ENCODE data around the gene ELAVL3. TPM values are rescaled to one million over a fixed set of nuclear protein-coding genes. Genes with fewer than 3 reads are reported as not detected.

Gene ELAVL3
- total and polyA plus RNA-seq, 2 of the 4 experiments (the other 2 are of a cell fraction), result not detected

- Histone ChIP-seq H3K18ac (ENCODE audit: low read depth, low read length) (no peak overlapping the region), H3K27ac (ENCODE audit: insufficient read depth, low read length) (no peak overlapping the region), H2BK20ac (ENCODE audit: low read depth, low read length) (no peak overlapping the region), H3K9me3 (ENCODE audit: control insufficient read depth, insufficient read depth, low read length) (no peaks in the 10 kb centered on the region), H3K23ac (ENCODE audit: low read depth, low read length) (no peak overlapping the region), H3K9ac (ENCODE audit: low read depth, low read length) (no peak overlapping the region), H4K20me1 (ENCODE audit: insufficient read depth, low read length) (peaks cover 4% of the 10 kb centered on the region; the same call in 1 of the 2 replicates), H3K4me3 (ENCODE audit: insufficient read depth, low read depth, low read length) (no peak overlapping the region), H2BK120ac (ENCODE audit: low read depth, low read length) (no peak overlapping the region), H3K9me1 (ENCODE audit: insufficient read depth, low read length) (no peaks in the 10 kb centered on the region), H3K27me3 (ENCODE audit: control insufficient read depth, insufficient read depth, low read length) (no peaks in the 10 kb centered on the region), H2AFZ (replicated peaks; ENCODE audit: low read length, poor library complexity) (no peak overlapping the region), H2AK5ac (ENCODE audit: low read depth, low read length) (no peak overlapping the region), H3K4ac (ENCODE audit: low read depth, low read length) (no peak overlapping the region), H4K5ac (ENCODE audit: low read depth, low read length) (no peak overlapping the region), H3K4me1 (ENCODE audit: control insufficient read depth, insufficient read depth, low read length) (no peaks in the 10 kb centered on the region; the same call in 1 of the 2 replicates), H3K79me1 (ENCODE audit: low read depth in 1 of 2, low read length in 2 of 2) (peaks cover 0 to 7% of the 10 kb centered on the region in 2 experiments; a peak in 1 of 4 replicates), H3K36me3 (ENCODE audit: control insufficient read depth, insufficient read depth, low read length) (peaks cover 51% of the 10 kb centered on the region), H4K8ac (ENCODE audit: low read depth in 2 of 2, low read length in 2 of 2) (no peak overlapping the region), H3K14ac (replicated peaks; ENCODE audit: low read depth, low read length) (no peak overlapping the region), H2BK5ac (ENCODE audit: low read depth, low read length, poor library complexity, severe bottlenecking) (no peak overlapping the region), H4K91ac (ENCODE audit: insufficient read depth, low read depth, low read length) (no peak overlapping the region), H3K4me2 (ENCODE audit: low read depth, low read length) (no peak overlapping the region), H2BK15ac (ENCODE audit: low read depth, low read length) (no peak overlapping the region), H2AK9ac (replicated peaks; ENCODE audit: low read depth, low read length, poor library complexity) (no peak overlapping the region), H3K56ac (ENCODE audit: extremely low read depth, insufficient read depth, low read length) (no peak overlapping the region)
- in situ Hi-C loops (cut with MboI; ENCODE audit: low sequenced_read_pairs) (no loop called here), dilution Hi-C loops (cut with HindIII; ENCODE audit: low sequenced_read_pairs, unreplicated experiment) (no loop called here), intact Hi-C loops (cut with micrococcal nuclease) (no loop called here)
- ChIA-PET POLR2A (ENCODE audit: unreplicated experiment) (no interaction called here), CTCF (no interaction called here)
- 90% methylated on average over 8 of the region's 13 CpGs; no CpG with 5 or more reads in 1 of the 2 experiments for WGBS, 2 experiments (ENCODE audit: extremely low coverage in 2 of 2, insufficient read length in 1 of 2)
- BruUV-seq (replicated peaks), result no TSS peak
- TF ChIP-seq CEBPB (IDR thresholded peaks at IDR 0.05; ENCODE audit: low read depth, low read length), result no peak
- TF ChIP-seq MXI1 (IDR thresholded peaks at IDR 0.05; ENCODE audit: borderline replicate concordance, low read depth, low read length), result no peak
- TF ChIP-seq CHD1 (IDR thresholded peaks at IDR 0.05; ENCODE audit: low read depth, low read length), result no peak
- TF ChIP-seq FOS (IDR thresholded peaks at IDR 0.05; ENCODE audit: low read depth, low read length), result no peak
- TF ChIP-seq POLR2A (IDR thresholded peaks at IDR 0.05; ENCODE audit: low read depth, low read length), result no peak
- TF ChIP-seq RFX5 (IDR thresholded peaks at IDR 0.05; ENCODE audit: low read depth, low read length), result no peak
- no peak for TF ChIP-seq MAFK (IDR thresholded peaks at IDR 0.05; ENCODE audit: low read depth, low read length)
- no peak for TF ChIP-seq CTCF (conservative IDR thresholded peaks at IDR 0.05; ENCODE audit: low read depth, low read length)
- no peak for TF ChIP-seq MAZ (IDR thresholded peaks at IDR 0.05; ENCODE audit: borderline replicate concordance, low read depth, low read length)
- no peak for TF ChIP-seq ELK1 (IDR thresholded peaks at IDR 0.05; ENCODE audit: borderline replicate concordance, low read depth, low read length)
- TF ChIP-seq BHLHE40 (IDR thresholded peaks at IDR 0.05; ENCODE audit: low read depth, low read length), result no peak
- TF ChIP-seq USF2 (IDR thresholded peaks at IDR 0.05; ENCODE audit: low read depth, low read length), result no peak
- no peak for TF ChIP-seq SMC3 (IDR thresholded peaks at IDR 0.05; ENCODE audit: low read depth, low read length)
- ATAC-seq (ENCODE audit: low read depth) (no peak), DNase-seq (no peak)
These were observed 32.4 kb downstream of the ELAVL3 start for GRCh38 chr19:11448410-11448809.
